Activated CD4-positive, CD25-positive, alpha-beta regulatory T cell treated with anti-CD3 and anti-CD28 coated beads, Interleukin-2, amount 50 U/mL, for 16 hours (primary cell): ENCODE results near the gene KCNA3.
"Not testable (repeated sequence)": the region's sequence is repeated elsewhere in the genome, so short reads cannot be mapped to it uniquely, and the experiment has no call there.

Experiments
- DNase-seq: peaks from one replicate; pipeline ENCODE4 v3.0.0-alpha.2; 2020; ENCODE audit warnings: low read depth, low spot score

Gene KCNA3

GRCh38 chr1:110680036-110680735 is 5.4 kb upstream of the KCNA3 start:
- no peak for DNase-seq

GRCh38 chr1:110677526-110677925 is 2.8 kb upstream of the KCNA3 start:
- no peak for DNase-seq

- DNase-seq: no peak
These were observed 2.2 kb upstream of the KCNA3 start for GRCh38 chr1:110676970-110677369.

- no peak for DNase-seq
These were observed 486 bp upstream of the KCNA3 start for GRCh38 chr1:110675060-110675791.

GRCh38 chr1:110673805-110674336 is 869 bp downstream of the KCNA3 start:
- DNase-seq: no peak

- no peak for DNase-seq
These were observed 1.5 kb downstream of the KCNA3 start for GRCh38 chr1:110673197-110673701.

GRCh38 chr1:110672753-110673108 is 2.0 kb downstream of the KCNA3 start:
- DNase-seq: no peak

- peak; percentile 67 for DNase-seq
These were observed 2.6 kb downstream of the KCNA3 start for GRCh38 chr1:110672001-110672752.

GRCh38 chr1:110671361-110671760 is 3.4 kb downstream of the KCNA3 start:
- no peak for DNase-seq

GRCh38 chr1:110668549-110668948 is 6.2 kb downstream of the KCNA3 start:
- no peak for DNase-seq

GRCh38 chr1:110667776-110668175 is 7.0 kb downstream of the KCNA3 start:
- DNase-seq: no peak

- no peak for DNase-seq
These were observed 11.5 kb downstream of the KCNA3 start for GRCh38 chr1:110663241-110663640.

- not testable (repeated sequence) for DNase-seq
These were observed 15.2 kb downstream of the KCNA3 start for GRCh38 chr1:110659559-110659958.

- no peak for DNase-seq
These were observed 17.4 kb downstream of the KCNA3 start for GRCh38 chr1:110657351-110657750.

- no peak for DNase-seq
These were observed 24.1 kb downstream of the KCNA3 start for GRCh38 chr1:110650609-110651008.

- no peak for DNase-seq
These were observed 26.3 kb downstream of the KCNA3 start for GRCh38 chr1:110648417-110648816.

GRCh38 chr1:110647254-110647891 is 27.4 kb downstream of the KCNA3 start:
- DNase-seq: no peak

GRCh38 chr1:110645821-110646735 is 28.7 kb downstream of the KCNA3 start:
- DNase-seq: no peak

GRCh38 chr1:110645211-110645610 is 29.5 kb downstream of the KCNA3 start:
- DNase-seq: no peak

GRCh38 chr1:110643879-110644472 is 30.8 kb downstream of the KCNA3 start:
- DNase-seq: no peak
